ENCODE measurements around the gene LYL1.

LYL1 gene

GRCh38 chr19:13054626-13055212 lies 47.9 kb downstream of the LYL1 start:
- no peak for DNase-seq

DNA sequence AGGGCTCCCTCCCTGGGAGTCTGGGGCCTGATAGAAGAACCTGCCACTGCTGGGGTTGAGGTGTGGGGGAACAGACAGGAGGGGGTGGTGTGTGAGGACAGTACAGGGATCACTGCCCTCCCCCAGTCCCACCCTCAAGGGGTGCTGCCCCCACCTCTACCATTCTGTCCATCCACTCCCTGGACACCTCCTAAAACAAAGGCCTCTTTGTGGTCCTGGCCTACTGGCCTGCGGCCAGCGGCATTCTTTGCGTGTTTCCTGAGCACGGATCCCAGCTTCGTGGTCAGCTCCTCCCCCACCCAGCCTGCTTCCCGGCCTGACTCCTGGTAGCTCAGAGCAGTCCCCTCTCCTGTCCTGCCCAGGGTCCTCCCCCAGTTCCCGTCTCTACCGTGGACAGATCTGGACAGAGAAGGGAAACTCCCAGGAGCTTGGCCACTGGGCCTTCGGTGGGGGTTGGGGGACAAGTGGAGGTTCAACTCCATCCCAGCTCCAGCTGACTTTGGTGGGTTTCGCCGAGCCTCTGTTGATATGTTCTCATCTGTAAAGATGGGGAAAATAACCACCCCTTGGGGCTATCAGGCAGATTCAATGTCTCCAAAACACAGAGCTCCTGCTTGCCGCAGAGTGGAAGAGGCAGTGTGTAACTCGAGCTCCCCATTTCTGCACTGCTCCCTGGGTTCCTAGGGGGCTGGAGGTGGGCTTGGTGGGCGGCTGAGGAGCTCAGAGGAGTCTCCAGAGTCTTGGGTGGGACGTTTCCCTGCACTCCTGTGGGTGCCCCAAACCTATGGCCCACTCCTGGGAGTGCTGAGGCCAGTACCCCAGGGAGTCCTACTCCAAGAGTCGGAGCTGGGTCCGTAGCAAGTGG lies 48.7 kb downstream of the LYL1 start:
- DNase-seq = peak; percentile 7

DNA sequence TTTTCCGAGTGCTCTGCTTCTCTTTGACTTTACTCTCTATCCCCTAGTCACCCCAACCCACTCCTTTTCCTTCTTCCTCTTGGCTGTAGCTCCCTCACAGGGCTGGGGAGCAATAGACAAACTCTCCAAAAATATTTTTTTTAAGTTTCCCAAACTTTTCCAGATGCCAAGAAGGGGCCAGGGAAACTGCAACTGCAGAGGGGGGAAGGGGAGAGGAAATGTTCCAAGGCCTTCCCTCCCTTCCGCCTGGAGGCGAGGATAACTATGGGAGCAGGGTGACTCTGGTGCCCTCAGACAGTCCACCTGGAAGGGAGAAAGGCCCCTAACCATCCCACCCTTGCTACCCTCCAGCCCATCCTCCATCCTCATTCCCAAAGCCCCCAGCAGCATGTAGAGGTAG lies 49.4 kb downstream of the LYL1 start:
- no peak for DNase-seq

DNA sequence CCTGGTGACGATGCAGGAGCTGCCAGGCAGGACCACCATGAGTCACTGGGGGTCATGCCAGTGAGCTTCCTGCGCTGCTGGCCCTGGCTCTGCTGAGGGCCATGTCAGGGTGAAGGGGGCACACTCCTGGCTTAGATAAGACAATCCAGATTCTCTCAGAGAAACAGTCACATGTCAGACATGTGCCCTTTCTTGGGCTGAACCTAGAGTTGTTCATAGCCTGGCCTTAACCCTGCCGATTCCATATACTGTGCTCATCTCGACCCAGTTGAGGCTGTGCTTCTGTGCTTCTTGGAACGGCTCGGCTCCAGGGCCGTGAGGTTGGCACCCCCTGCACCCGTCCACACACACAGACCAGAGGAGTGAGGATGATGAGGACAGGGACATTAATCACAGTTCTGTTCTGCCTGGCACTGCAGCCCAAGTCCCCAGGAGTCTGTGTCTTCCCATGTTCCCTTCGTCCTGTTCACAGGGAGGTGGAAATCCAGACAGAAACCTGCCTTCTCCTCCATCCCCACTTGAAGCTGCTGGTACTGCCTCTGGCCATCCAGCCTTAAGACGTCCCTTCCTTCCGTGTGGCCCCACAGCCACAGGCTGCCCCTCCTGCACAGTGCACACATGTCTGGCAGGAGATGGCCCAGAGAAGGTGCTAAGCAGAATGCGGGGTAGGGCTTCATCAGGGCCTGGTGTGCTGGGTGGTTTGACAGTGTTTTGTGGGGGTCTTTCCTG lies 50.0 kb downstream of the LYL1 start:
- DNase-seq = no peak

- peak; percentile 95 for DNase-seq
Observed at GRCh38 chr19:13051557-13052165, 51.0 kb downstream of the LYL1 start.

DNA sequence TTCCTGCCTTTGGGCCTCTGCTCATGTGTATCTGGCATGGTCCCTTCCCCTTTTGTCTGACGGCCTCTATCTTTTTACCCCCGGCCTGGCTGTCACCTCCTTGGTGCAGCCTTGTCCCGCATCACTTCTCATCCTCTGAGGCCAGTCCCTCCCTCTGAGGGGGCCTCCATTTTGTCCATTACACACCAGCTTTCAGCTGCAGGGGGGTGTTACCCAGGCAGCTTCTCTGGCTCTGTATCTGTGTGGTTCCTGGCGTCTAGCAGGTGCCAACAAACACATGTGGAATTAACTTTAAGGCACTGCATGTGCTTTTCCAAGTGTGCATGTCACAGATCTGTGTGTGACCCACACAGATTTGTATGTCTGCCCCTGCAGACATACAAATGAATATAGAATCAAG lies 52.4 kb downstream of the LYL1 start:
- DNase-seq = no peak
